Central memory CD8-positive, alpha-beta T cell (primary cell): ENCODE data around the gene TRIO.
"Not testable (repeated sequence)": the region's sequence is repeated elsewhere in the genome, so short reads cannot be mapped to it uniquely, and the experiment has no call there.

Experiments
- ATAC-seq: fragments of 150-1000 bp; cut with Tn5 transposase; replicated peaks from 2 replicates; pipeline ENCODE4 v1.10.0; 2022; ENCODE audit warnings: mild to moderate bottlenecking, moderate FRiP score, moderate number of reproducible peaks; ENCODE audit not compliant: poor library complexity, severe bottlenecking; ENCODE audit errors: extremely low read depth
- DNase-seq, 2 donors: peaks; one replicate each; pipeline ENCODE4 v3.0.0; 2021; ENCODE audit warnings: low spot score in 2 of 2
- H3K27ac Mint-ChIP-seq: one replicate; pipeline ENCODE4 v1.8.0; 2022; ENCODE audit warnings: low read depth, mild to moderate bottlenecking, moderate library complexity, mixed read lengths
- H3K27me3 Mint-ChIP-seq: one replicate; pipeline ENCODE4 v1.8.0; 2022; ENCODE audit warnings: mixed read lengths
- H3K36me3 Mint-ChIP-seq: one replicate; pipeline ENCODE4 v1.8.0; 2022; ENCODE audit warnings: mild to moderate bottlenecking, moderate library complexity, mixed read lengths; ENCODE audit not compliant: insufficient read depth
- H3K4me1 Mint-ChIP-seq: one replicate; pipeline ENCODE4 v1.8.0; 2022; ENCODE audit warnings: mixed read lengths
- H3K4me3 Mint-ChIP-seq: one replicate; pipeline ENCODE4 v1.8.0; 2022; ENCODE audit warnings: mild to moderate bottlenecking, moderate library complexity, mixed read lengths
- H3K9me3 Mint-ChIP-seq: one replicate; pipeline ENCODE4 v1.8.0; 2022; ENCODE audit warnings: mixed read lengths

TRIO gene

DNA sequence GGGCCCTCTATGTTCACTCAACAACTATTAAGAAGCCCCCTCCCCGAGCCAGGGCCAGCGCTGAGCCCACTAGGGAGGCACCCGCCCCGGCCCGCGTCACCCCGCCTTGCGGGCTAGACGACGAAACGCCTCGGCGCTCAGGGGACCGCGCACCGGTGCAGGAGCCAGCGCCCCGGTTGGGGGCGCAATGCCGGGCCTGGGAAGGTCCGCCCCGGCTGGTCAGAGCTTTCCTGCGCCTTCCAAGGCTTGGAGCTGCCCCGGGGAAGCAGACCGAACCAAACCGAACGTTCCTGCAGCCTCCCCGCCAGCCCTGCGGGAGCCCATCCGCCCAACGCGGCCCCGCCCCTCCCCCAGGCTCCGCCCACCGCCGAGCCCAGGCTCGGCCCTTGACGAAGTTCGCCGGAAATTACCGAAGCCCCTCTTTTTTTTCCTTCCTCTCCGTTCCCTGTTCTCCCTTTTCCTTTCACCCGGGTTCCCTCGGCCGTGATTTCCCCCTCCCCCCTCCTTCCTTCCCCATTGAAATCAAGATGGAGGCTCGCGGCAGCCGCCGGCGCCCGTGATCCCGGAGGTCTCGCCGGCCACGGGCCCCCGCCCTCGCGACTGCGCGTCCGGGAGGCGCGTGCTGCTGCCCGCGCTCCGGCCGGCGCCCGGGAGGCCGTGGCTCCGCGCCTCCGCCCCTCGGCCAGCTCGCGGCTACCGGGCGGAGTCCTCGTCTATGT, at the start of gene TRIO:
TRIO (plus strand) TSS at position 516 of the 719 bp plus-strand sequence. CDS start 384 bp downstream, outside the sequence.
- peak within 1 kb of the TSS; percentile 62 for H3K27ac Mint-ChIP-seq
- peaks cover 15% of the 10 kb centered on the region for H3K4me1 Mint-ChIP-seq
- H3K36me3 Mint-ChIP-seq: peaks cover 3% of the 10 kb centered on the region
- peak; percentile 56 to 60 for DNase-seq
- peak within 1 kb of the TSS; percentile 82 for H3K4me3 Mint-ChIP-seq
- peak; percentile 37 for ATAC-seq
- peaks cover 36% of the 10 kb centered on the region for H3K27me3 Mint-ChIP-seq
- no peaks in the 10 kb centered on the region for H3K9me3 Mint-ChIP-seq

DNA sequence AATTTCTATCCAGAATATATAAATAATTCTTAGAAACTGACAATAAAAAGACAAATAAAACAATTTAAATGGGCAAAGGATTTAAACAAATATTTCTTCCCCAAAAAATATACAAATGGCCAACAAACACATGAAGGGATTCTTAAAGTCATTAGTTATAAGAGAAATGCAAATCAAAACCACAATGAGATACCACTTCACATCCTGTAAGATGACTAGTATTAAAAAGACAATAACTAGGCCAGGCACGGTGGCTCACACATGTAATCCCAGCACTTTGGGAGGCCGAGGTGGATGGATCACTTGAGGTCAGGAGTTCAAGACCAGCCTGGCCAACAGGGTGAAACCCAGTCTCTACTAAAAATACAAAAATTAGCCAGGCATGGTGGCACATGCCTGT, 45.8 kb upstream of the TRIO start:
- ATAC-seq, H3K36me3 Mint-ChIP-seq, DNase-seq, H3K27ac Mint-ChIP-seq, H3K9me3 Mint-ChIP-seq, H3K4me1 Mint-ChIP-seq, H3K4me3 Mint-ChIP-seq: not testable (repeated sequence)
- peaks cover 15% of the 10 kb centered on the region for H3K27me3 Mint-ChIP-seq

DNA sequence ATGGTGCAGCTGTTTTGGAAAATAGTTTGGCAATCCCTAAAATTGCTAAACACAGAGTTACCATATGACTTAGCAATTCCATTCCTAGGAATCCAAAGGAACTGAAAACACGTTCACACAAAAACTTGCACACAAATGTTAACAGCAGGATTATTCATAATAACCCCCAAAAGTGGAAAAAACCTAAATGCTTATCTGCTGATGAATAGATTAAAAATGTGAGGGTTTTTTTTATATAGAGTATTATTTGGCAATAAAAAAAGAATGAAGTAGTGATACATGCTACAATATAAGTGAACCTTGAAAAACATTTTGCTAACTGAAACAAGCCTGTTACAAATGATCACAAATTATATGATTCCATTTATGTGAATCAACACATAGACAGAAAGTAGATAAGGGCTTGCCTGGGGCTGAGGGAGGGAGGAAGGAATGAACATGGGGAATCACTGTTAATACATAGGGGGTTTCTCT, 45.1 kb upstream of the TRIO start:
- no peak for DNase-seq
- no peaks in the 10 kb centered on the region for H3K9me3 Mint-ChIP-seq
- no peak for ATAC-seq
- peaks cover 12% of the 10 kb centered on the region for H3K27me3 Mint-ChIP-seq
- no peaks in the 10 kb centered on the region for H3K36me3 Mint-ChIP-seq
- H3K4me3 Mint-ChIP-seq: no peak overlapping the region
- no peak overlapping the region for H3K27ac Mint-ChIP-seq
- no peaks in the 10 kb centered on the region for H3K4me1 Mint-ChIP-seq

DNA sequence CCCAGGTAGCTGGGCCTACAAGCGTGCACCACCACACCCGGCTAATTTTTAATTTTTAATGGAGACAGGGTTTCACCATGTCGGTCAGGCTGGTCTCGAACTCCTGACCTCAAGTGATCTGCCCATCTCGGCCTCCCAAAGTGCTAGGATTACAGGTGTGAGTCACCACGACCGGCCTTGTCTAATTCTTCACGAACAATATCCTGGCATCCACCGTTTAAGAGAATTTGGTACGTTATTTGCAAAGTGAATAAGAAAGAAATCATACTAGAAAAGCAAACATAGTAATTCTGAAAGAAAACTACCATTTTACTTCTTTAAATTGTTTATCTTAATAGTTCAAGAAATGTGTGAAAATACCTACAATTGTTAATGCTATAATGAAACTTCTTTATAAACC, 42.9 kb upstream of the TRIO start:
- H3K36me3 Mint-ChIP-seq: no peaks in the 10 kb centered on the region
- H3K27ac Mint-ChIP-seq: no peak overlapping the region
- DNase-seq (no peak), ATAC-seq (no peak)
- no peaks in the 10 kb centered on the region for H3K9me3 Mint-ChIP-seq
- no peaks in the 10 kb centered on the region for H3K4me1 Mint-ChIP-seq
- H3K27me3 Mint-ChIP-seq: no peaks in the 10 kb centered on the region
- no peak overlapping the region for H3K4me3 Mint-ChIP-seq

DNA sequence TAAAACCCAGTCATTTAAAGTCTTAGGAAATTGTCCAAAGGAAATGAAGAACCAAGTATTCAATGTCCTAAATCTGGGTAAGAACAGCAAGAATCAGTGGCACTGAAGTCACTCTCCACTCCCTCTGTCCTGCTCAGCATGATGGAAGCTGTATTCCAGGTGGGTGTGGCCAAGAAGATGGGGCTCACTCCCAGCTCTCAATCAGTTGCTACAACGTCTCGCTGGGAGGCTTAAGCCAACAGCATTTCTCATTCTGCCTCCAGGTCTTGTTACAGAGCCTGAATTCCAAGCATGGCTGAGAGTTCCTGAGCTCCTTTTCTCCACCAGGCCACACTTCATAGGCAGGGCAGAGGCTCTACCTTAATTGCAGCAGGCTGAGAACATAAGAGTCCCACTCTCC, 41.2 kb upstream of the TRIO start:
- DNase-seq (no peak), ATAC-seq (no peak)
- Mint-ChIP-seq H3K4me1 (no peaks in the 10 kb centered on the region), H3K9me3 (no peaks in the 10 kb centered on the region), H3K27ac (no peak overlapping the region), H3K36me3 (no peaks in the 10 kb centered on the region), H3K4me3 (no peak overlapping the region), H3K27me3 (peaks cover 13% of the 10 kb centered on the region)

DNA sequence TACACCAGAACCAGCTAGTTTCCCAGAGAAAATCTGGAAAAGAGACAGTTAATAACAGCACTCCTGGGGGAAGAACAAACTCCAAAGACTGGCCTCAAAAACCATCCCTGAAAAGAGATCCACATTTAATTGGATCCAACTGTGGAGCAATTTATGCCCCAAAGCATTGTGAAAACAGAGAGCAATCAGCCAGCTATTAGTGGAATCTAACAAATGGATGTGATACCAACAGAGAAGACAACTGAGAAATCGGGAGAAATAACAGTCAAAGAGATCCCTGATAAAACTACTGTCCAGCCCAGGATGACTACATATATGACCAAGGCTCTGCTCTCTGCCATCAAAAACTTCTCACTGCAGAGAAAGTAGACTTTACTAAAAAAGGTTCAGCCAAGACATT, 40.5 kb upstream of the TRIO start:
- DNase-seq: no peak
- no peaks in the 10 kb centered on the region for H3K36me3 Mint-ChIP-seq
- H3K27ac Mint-ChIP-seq: no peak overlapping the region
- H3K4me1 Mint-ChIP-seq: no peaks in the 10 kb centered on the region
- no peaks in the 10 kb centered on the region for H3K9me3 Mint-ChIP-seq
- ATAC-seq: no peak
- H3K4me3 Mint-ChIP-seq: no peak overlapping the region
- peaks cover 20% of the 10 kb centered on the region for H3K27me3 Mint-ChIP-seq

DNA sequence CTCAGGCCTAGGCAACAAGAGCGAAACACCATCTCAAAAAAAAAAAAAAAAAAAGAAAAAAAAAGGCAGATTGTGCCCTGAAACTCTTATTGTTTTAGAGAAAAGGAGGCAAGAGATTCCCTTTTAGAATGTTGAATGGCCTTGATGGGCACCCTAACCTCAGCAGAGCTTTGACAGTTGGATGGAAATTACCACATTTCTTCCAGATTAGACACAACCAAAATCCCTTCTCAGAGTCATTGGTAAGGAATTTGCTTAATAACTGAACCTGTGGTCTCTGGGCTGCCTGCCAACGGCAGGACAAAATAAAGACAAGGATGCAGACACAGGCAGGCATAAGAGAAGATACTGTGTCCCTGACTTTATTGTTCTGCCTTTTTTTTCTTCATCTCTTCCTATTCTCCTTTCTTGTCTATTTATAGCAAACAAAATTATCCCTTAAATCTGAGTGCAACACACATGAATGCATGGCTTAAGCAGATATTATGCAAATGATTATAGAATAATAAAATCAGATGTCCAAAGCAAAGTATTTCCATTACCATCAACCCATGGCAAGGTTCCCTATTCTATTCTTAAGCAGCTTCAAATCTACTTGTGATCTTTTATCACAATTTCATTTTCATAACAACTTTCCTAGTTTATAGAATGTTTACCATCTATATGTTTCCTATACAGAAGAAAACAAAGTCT, 37.3 kb upstream of the TRIO start:
- no peak overlapping the region for H3K4me3 Mint-ChIP-seq
- H3K27me3 Mint-ChIP-seq: peaks cover 31% of the 10 kb centered on the region
- H3K4me1 Mint-ChIP-seq: peaks cover 16% of the 10 kb centered on the region
- peaks cover 5% of the 10 kb centered on the region for H3K36me3 Mint-ChIP-seq
- ATAC-seq (no peak), DNase-seq (no peak)
- H3K27ac Mint-ChIP-seq: no peak overlapping the region
- peaks cover 4% of the 10 kb centered on the region for H3K9me3 Mint-ChIP-seq

DNA sequence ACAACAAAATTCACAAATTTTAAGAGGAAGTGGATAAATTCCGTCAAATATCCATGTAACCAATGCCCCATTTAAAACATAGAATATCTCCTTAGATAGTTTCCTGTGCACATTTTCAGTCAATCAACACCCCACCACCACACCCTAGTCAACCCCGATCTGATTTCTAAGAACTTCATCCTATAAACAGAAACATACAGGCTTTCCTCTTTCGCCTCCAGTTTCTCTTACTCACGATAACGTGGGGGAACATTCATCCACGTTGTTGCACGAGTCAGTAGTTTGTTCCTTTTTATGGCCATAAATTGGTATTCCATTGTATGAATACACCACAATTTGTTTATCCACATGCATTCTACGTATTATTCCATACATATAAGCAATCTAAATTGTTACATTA, 35.6 kb upstream of the TRIO start:
- Mint-ChIP-seq H3K4me3 (no peak overlapping the region), H3K36me3 (peaks cover 5% of the 10 kb centered on the region)
- ATAC-seq: no peak

DNA sequence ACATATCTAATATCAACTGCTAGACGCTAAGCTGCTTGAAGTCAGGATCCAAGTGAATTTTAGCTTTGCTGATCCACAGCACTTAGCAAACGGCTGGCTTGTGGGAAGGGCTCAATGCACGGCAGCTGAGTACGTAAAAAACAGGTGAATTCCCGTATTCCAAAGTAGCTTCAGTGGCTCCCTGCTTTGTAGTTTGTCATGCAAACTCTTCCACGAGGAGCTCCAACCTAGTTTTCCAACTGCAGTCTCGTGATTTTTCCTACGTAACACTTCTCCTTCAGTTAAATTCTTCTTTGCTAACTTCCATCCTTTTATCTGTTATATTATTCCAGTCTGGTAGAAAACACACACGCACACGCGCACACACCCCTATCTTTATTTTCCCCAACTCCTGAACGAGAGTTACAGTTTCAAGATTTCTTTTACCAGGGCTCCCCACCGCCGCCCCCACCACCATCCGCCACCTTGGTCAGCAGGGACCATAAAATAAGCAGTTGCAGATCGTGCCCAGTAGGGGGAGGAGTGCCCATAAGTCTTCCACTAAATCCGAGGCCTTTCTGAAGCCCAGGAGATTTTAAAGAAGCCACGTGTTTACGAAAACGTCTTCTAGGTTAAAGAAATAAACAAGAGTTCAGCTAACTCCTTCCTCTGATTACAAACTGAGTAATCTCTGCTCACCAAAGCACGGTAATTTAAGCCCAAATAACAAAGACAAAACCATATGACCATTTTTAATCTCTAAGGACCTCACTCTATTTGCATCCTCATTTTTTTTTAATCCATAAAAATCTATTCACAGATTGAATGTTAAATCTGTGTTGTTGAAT, 34.8 kb upstream of the TRIO start:
- ATAC-seq (no peak), DNase-seq (no peak)
- peaks cover 16% of the 10 kb centered on the region for H3K4me1 Mint-ChIP-seq
- peak overlapping the region; percentile 32 for H3K4me3 Mint-ChIP-seq
- H3K36me3 Mint-ChIP-seq: peaks cover 5% of the 10 kb centered on the region
- H3K27ac Mint-ChIP-seq: peak overlapping the region; percentile 9
- peaks cover 4% of the 10 kb centered on the region for H3K9me3 Mint-ChIP-seq
- peaks cover 31% of the 10 kb centered on the region for H3K27me3 Mint-ChIP-seq

More for the DNA sequence above, 35.6 kb upstream of the TRIO start:
- peaks cover 31% of the 10 kb centered on the region for H3K27me3 Mint-ChIP-seq
- H3K4me1 Mint-ChIP-seq: peaks cover 16% of the 10 kb centered on the region
- H3K9me3 Mint-ChIP-seq: peaks cover 4% of the 10 kb centered on the region
- no peak for DNase-seq
- H3K27ac Mint-ChIP-seq: no peak overlapping the region

DNA sequence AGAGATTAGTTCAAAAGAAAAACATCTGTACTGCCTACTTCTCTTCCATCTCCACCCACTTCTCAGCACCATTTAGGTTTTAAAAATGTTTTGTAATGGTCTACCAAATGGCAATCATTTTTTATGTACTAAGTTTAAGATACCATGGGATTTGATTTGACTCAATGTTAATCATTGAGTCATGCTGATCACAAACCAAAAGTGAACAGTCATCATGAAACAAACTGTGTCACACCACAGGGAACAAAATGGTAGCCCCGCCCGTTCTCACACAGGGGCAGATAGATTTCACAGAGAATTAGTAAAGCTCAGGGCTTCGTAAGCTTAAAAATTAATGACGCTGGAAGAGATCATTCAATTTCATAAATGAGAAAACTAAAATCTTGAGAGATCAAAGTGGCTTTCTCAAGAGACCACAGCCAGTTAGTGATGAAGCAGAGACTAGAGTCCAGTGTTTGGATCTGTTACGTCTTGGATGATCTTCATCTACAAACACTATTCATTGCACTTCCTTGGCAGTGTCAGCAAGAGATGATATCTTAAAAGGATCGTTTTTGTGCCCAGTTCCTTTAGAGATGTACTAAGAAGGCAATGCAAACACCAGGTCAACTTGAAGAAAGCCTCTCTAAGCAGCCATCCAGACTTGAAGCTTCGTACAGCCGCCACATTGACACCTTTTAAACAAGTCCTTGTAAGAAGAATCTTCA, 33.9 kb upstream of the TRIO start:
- Mint-ChIP-seq H3K4me3 (peak overlapping the region; percentile 15), H3K4me1 (peaks cover 16% of the 10 kb centered on the region), H3K27ac (peak overlapping the region; percentile 9)

DNA sequence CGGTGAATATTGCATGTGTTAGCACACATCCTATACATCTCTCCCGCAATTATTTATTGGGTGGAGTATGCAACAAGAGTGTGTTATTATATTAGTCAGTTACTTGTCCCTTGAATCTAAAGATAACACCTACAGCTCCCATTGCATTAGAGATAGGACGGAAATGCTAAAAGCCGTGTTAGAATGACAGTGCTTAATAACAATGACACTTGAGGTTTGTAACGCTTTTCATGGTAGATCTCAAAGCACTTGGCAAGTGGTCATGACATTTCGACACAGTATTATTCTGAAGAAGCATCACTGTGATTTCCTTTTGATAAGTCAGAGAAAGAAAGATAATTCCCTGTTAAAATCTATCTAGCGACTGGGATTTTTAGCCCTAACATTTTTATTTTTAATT, 33.4 kb upstream of the TRIO start:
- peak; percentile 77 for ATAC-seq
- H3K9me3 Mint-ChIP-seq: peaks cover 4% of the 10 kb centered on the region
- H3K36me3 Mint-ChIP-seq: peaks cover 5% of the 10 kb centered on the region
- peaks cover 16% of the 10 kb centered on the region for H3K4me1 Mint-ChIP-seq
- DNase-seq: no peak
- peak overlapping the region; percentile 15 for H3K4me3 Mint-ChIP-seq
- peaks cover 31% of the 10 kb centered on the region for H3K27me3 Mint-ChIP-seq
- peak overlapping the region; percentile 9 for H3K27ac Mint-ChIP-seq

More for the DNA sequence above, 33.9 kb upstream of the TRIO start:
- Mint-ChIP-seq H3K27me3 (peaks cover 31% of the 10 kb centered on the region), H3K9me3 (peaks cover 4% of the 10 kb centered on the region), H3K36me3 (peaks cover 5% of the 10 kb centered on the region)
- ATAC-seq (peak; percentile 69), DNase-seq (peak in 1 of 2 donors; percentile 15)

DNA sequence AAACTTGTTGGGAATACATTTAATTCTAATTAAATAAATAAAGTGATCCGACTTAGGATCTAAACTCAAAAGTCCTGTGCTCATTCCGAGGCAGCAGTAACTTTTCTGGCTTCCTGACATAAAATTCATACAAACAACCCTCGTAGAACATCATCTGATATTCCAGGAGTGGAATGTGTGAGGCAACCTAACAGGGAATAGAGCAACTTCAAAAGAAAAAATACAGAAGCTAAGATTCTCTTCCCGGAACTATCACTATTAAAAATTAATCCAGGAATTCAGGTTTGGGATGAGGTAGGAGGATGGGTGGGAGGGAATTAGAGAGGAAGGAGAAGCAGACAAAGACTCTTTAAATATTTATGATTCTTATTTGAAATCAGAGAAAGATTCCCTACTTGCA, 32.9 kb upstream of the TRIO start:
- Mint-ChIP-seq H3K27ac (no peak overlapping the region), H3K4me3 (no peak overlapping the region), H3K9me3 (peaks cover 4% of the 10 kb centered on the region), H3K27me3 (peaks cover 31% of the 10 kb centered on the region), H3K4me1 (peaks cover 16% of the 10 kb centered on the region), H3K36me3 (peaks cover 5% of the 10 kb centered on the region)
- no peak for ATAC-seq
- no peak for DNase-seq
